CD4-positive, alpha-beta T cell (primary cell): Measurements from ENCODE around the gene FAM13C. TPM values are rescaled to one million over a fixed set of nuclear protein-coding genes. Genes with fewer than 3 reads are reported as not detected.

Experiments used
- ATAC-seq: fragments of 200-7000 bp; cut with Tn5 transposase; one replicate; pipeline ENCODE4 v1.10.0; 2022; ENCODE audit warnings: mild to moderate bottlenecking; ENCODE audit not compliant: poor library complexity
- CTCF ChIA-PET: fragments of 350-600 bp; sonication (Branson Sonifier 250); formaldehyde crosslinking; loops from one replicate; lab custom pipeline; 2021; ENCODE audit warnings: antibody characterized with exemption, inconsistent platforms; lab: Charles Lee
- POLR2A ChIA-PET: fragments of 350-600 bp; sonication (Branson Sonifier 250); formaldehyde crosslinking; loops from one replicate; lab custom pipeline; 2021; ENCODE audit warnings: antibody characterized with exemption, inconsistent platforms; lab: Charles Lee
- DNase-seq, 14 experiments: peaks; one replicate each; pipeline ENCODE4 v3.0.0-alpha.2; 2013 to 2020; ENCODE audit warnings: mixed read lengths in 2 of 14
- H3K27ac ChIP-seq, 2 donors: one replicate each; pipeline versions ENCODE4 v1.5.1 to v1.7.0; 2013; ENCODE audit warnings: low read length in 2 of 2, low read depth in 1 of 2, mild to moderate bottlenecking in 1 of 2
- H3K27me3 ChIP-seq, 2 experiments: 1 replicate in 1 of 2; 2 replicates in 1 of 2; pipeline versions ENCODE4 v1.6.1 to v1.7.0; 2013; ENCODE audit warnings: low read length in 2 of 2, control low read depth in 1 of 2, mild to moderate bottlenecking in 1 of 2, moderate library complexity in 1 of 2; ENCODE audit not compliant: insufficient read depth in 2 of 2, control insufficient read depth in 1 of 2
- H3K36me3 ChIP-seq: one replicate; pipeline ENCODE4 v1.6.1; 2013; ENCODE audit warnings: low read length, control low read depth; ENCODE audit not compliant: insufficient read depth
- H3K4me1 ChIP-seq: one replicate; pipeline ENCODE4 v1.6.1; 2013; ENCODE audit warnings: low read length, control low read depth; ENCODE audit not compliant: insufficient read depth
- H3K4me3 ChIP-seq: one replicate; pipeline ENCODE4 v1.5.1; 2013; ENCODE audit warnings: mild to moderate bottlenecking, low read length, moderate library complexity
- H3K9me3 ChIP-seq, 2 experiments: 1 replicate in 1 of 2; 2 replicates in 1 of 2; pipeline versions ENCODE4 v1.6.1 to v1.7.0; 2013; ENCODE audit warnings: low read length in 2 of 2, mild to moderate bottlenecking in 2 of 2, control low read depth in 1 of 2, moderate library complexity in 1 of 2; ENCODE audit not compliant: control insufficient read depth in 1 of 2, insufficient read depth in 1 of 2
- H3K27ac Mint-ChIP-seq: one replicate; pipeline ENCODE4 v1.8.0; 2020; ENCODE audit warnings: mixed read lengths
- H3K27me3 Mint-ChIP-seq: one replicate; pipeline ENCODE4 v1.8.0; 2021; ENCODE audit warnings: mixed read lengths
- H3K36me3 Mint-ChIP-seq: one replicate; pipeline ENCODE4 v1.8.0; 2021; ENCODE audit warnings: low read depth, mixed read lengths
- H3K4me1 Mint-ChIP-seq: one replicate; pipeline ENCODE4 v1.8.0; 2021; ENCODE audit warnings: low read depth, mixed read lengths
- H3K4me3 Mint-ChIP-seq: one replicate; pipeline ENCODE4 v1.8.0; 2020; ENCODE audit warnings: mild to moderate bottlenecking, mixed read lengths
- H3K9me3 Mint-ChIP-seq: one replicate; pipeline ENCODE4 v1.8.0; 2020; ENCODE audit warnings: mixed read lengths
- intact Hi-C, 2 experiments: fragments of 100-400 bp; cut with DNase I in 1 of 2; cut with micrococcal nuclease in 1 of 2; formaldehyde crosslinking; loops; one replicate each; pipeline versions ENCODE4 v1.15.1 to v1.9.0; 2023 to 2025; cut with DNase I, micrococcal nuclease
- total RNA-seq, 174 experiments: library from RNA in 2 of 174; stranded (reverse) in 2 of 174; gene quantifications; one replicate each; pipeline ENCODE4 v1.2.3 and lab custom pipeline; 2021 to 2026
- TF ChIP-seq, protein P1 (sequence below): fragments of 200-600 bp; IDR thresholded peaks from one replicate; pipeline ENCODE4 v1.8.0; 2022; ENCODE audit warnings: antibody characterized with exemption, mild to moderate bottlenecking

Gene FAM13C
- total RNA-seq, 2 experiments from 2014 or later, result not detected

DNA sequence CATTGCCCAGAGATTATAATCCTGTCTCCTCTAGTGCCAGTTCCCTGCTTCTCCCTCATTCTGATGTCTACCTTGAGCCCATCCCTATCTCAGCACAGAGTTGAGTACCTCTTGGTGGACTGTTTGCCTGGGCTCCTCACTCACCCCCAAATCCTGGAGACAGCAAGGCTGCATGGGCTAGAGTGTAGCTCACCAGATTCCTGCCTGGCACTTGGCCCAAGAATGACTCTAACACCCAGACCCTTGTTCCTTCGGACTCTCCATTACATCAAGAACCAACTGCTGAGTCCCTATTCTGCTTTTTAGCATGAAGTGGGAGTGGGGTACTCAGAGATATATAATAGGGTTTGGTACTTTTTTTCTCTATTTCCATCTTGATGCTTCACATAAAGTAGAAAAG is 22.1 kb downstream of the FAM13C start:
- Mint-ChIP-seq H3K4me1 (no peaks in the 10 kb centered on the region), H3K4me3 (no peak overlapping the region), H3K36me3 (no peaks in the 10 kb centered on the region), H3K27ac (no peak overlapping the region), H3K27me3 (no peaks in the 10 kb centered on the region), H3K9me3 (no peaks in the 10 kb centered on the region)
- ChIA-PET CTCF (no interaction called here), POLR2A (no interaction called here)
- ATAC-seq (no peak), DNase-seq (no peak)
- TF ChIP-seq, protein P1, sequence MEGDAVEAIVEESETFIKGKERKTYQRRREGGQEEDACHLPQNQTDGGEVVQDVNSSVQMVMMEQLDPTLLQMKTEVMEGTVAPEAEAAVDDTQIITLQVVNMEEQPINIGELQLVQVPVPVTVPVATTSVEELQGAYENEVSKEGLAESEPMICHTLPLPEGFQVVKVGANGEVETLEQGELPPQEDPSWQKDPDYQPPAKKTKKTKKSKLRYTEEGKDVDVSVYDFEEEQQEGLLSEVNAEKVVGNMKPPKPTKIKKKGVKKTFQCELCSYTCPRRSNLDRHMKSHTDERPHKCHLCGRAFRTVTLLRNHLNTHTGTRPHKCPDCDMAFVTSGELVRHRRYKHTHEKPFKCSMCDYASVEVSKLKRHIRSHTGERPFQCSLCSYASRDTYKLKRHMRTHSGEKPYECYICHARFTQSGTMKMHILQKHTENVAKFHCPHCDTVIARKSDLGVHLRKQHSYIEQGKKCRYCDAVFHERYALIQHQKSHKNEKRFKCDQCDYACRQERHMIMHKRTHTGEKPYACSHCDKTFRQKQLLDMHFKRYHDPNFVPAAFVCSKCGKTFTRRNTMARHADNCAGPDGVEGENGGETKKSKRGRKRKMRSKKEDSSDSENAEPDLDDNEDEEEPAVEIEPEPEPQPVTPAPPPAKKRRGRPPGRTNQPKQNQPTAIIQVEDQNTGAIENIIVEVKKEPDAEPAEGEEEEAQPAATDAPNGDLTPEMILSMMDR, result no peak
- Histone ChIP-seq H3K27me3 (no peaks in the 10 kb centered on the region), H3K27ac (no peak overlapping the region), H3K4me1 (no peaks in the 10 kb centered on the region), H3K9me3 (no peaks in the 10 kb centered on the region), H3K36me3 (no peaks in the 10 kb centered on the region), H3K4me3 (no peak overlapping the region)
- intact Hi-C loops, result no loop called here

- H3K27me3 ChIP-seq, result no peaks in the 10 kb centered on the region
- no peaks in the 10 kb centered on the region for H3K9me3 ChIP-seq
- no peak overlapping the region for H3K4me3 Mint-ChIP-seq
- H3K27ac Mint-ChIP-seq, result no peak overlapping the region
- H3K27me3 Mint-ChIP-seq, result no peaks in the 10 kb centered on the region
- H3K4me1 Mint-ChIP-seq, result no peaks in the 10 kb centered on the region
- ChIA-PET CTCF (no interaction called here), POLR2A (no interaction called here)
- no peaks in the 10 kb centered on the region for H3K36me3 Mint-ChIP-seq
- ATAC-seq, result no peak
- DNase-seq, result no peak
- TF ChIP-seq, protein P1, result no peak
- no peak overlapping the region for H3K4me3 ChIP-seq
- no peak overlapping the region for H3K27ac ChIP-seq
- no peaks in the 10 kb centered on the region for H3K9me3 Mint-ChIP-seq
- no peaks in the 10 kb centered on the region for H3K4me1 ChIP-seq
- intact Hi-C loops, result no loop called here
- no peaks in the 10 kb centered on the region for H3K36me3 ChIP-seq
Observed at GRCh38 chr10:59339351-59339750, 23.0 kb downstream of the FAM13C start.

- no peak overlapping the region for H3K27ac Mint-ChIP-seq
- TF ChIP-seq, protein P1, result no peak
- H3K36me3 Mint-ChIP-seq, result no peaks in the 10 kb centered on the region
- ChIA-PET POLR2A (no interaction called here), CTCF (interaction anchor here (0.7 kb wide), 1 partner anchor 948 kb away, joined by 3 read pairs; no protein-coding TSS in a partner anchor)
- ATAC-seq, result no peak
- Histone ChIP-seq H3K4me1 (no peaks in the 10 kb centered on the region), H3K27me3 (no peaks in the 10 kb centered on the region), H3K4me3 (no peak overlapping the region), H3K36me3 (no peaks in the 10 kb centered on the region), H3K27ac (no peak overlapping the region), H3K9me3 (no peaks in the 10 kb centered on the region)
- intact Hi-C loops, result no loop called here
- no peak for DNase-seq
- H3K4me1 Mint-ChIP-seq, result no peaks in the 10 kb centered on the region
- no peak overlapping the region for H3K4me3 Mint-ChIP-seq
- H3K27me3 Mint-ChIP-seq, result no peaks in the 10 kb centered on the region
- H3K9me3 Mint-ChIP-seq, result no peaks in the 10 kb centered on the region
Observed at GRCh38 chr10:59337201-59337652, 25.1 kb downstream of the FAM13C start.
